ENCODE data around the gene PTCD1. TPM values are rescaled to one million over a fixed set of nuclear protein-coding genes. Genes with fewer than 3 reads are reported as not detected.
"Not testable (repeated sequence)": the region's sequence is repeated elsewhere in the genome, so short reads cannot be mapped to it uniquely, and the experiment has no call there.

Gene PTCD1
- total RNA-seq, 4 donors from 2014 or later = 8.5 to 14.2 (median 9.5) TPM

DNA sequence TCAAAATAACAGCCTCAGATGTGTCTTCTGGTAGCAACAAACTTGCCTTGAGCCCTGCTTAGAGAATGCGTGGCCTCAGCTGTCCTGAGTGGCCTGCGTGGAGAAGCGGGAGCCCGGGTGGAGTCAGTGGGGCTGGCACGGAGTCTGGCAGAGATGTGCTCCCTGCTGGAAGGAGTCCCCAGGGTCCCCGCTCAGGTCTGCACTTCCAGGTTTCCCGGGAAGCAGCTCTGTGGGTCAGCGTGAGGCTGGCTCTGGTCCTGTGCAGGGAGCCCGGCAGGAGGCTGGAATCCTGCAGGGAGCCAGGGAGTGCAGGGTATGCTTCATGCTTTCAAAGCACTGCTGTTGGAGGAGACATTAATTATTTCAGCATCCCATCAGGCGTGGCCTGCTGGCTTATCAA lies 10.3 kb upstream of the PTCD1 start:
- no peak overlapping the region for H3K4me3 ChIP-seq (ENCODE audit: low read depth, poor library complexity, severe bottlenecking)
- WGBS, 2 donors = 89 to 92% methylated on average over 10 of the region's 10 CpGs
- TF ChIP-seq, protein P1, sequence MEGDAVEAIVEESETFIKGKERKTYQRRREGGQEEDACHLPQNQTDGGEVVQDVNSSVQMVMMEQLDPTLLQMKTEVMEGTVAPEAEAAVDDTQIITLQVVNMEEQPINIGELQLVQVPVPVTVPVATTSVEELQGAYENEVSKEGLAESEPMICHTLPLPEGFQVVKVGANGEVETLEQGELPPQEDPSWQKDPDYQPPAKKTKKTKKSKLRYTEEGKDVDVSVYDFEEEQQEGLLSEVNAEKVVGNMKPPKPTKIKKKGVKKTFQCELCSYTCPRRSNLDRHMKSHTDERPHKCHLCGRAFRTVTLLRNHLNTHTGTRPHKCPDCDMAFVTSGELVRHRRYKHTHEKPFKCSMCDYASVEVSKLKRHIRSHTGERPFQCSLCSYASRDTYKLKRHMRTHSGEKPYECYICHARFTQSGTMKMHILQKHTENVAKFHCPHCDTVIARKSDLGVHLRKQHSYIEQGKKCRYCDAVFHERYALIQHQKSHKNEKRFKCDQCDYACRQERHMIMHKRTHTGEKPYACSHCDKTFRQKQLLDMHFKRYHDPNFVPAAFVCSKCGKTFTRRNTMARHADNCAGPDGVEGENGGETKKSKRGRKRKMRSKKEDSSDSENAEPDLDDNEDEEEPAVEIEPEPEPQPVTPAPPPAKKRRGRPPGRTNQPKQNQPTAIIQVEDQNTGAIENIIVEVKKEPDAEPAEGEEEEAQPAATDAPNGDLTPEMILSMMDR (IDR thresholded peaks at IDR 0.05) = no peak
- no peak for TF ChIP-seq POLR2A (IDR thresholded peaks at IDR 0.05)
- intact Hi-C loops (cut with DNase I; ENCODE audit: low total_unique reads) = no loop called here
- no peak for DNase-seq (ENCODE audit: low spot score in 2 of 2)

DNA sequence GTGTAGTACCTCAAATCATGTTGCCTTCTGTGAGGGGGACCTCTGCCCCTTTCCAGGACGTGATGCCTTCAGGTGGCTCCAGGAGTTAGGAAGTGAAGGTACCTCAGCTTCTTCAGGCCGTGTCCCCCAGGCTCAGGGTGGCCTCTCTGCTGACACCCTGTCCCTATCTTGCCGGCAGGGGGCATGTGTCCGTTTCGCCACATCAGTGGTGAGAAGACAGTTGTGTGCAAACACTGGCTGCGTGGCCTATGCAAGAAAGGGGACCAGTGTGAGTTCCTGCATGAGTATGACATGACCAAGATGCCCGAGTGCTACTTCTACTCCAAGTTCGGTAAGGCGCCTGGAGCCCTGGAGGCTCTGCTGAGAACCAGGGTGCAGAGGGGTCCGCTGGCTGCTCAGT lies 9.3 kb upstream of the PTCD1 start:
- H3K4me3 ChIP-seq (ENCODE audit: low read depth, poor library complexity, severe bottlenecking) = no peak overlapping the region
- WGBS, 2 donors = 93 to 96% methylated on average over 10 of the region's 10 CpGs
- DNase-seq (ENCODE audit: low spot score in 2 of 2) = no peak
- TF ChIP-seq, protein P1 (IDR thresholded peaks at IDR 0.05) = no peak
- no peak for TF ChIP-seq POLR2A (IDR thresholded peaks at IDR 0.05)
- intact Hi-C loops (cut with DNase I; ENCODE audit: low total_unique reads) = no loop called here

DNA sequence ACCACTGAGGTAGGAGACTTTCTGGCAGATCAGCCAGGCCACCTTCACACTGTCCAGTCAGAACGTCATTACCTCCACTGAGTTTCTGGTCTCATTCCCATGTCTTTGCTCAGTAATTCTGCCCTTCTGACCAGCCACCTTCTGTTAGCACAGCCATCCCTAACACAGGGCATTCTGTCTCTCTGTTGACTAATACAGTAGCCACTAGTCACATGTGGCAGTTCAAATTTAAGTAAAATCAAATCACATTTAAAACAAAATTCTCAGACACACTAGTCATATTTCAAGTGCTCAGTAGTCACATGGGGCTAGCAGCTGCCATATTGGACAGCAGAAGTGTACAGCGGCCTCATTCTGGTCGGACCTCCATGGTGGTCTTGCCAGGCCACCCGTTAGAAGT lies 7.5 kb upstream of the PTCD1 start:
- intact Hi-C loops (cut with DNase I; ENCODE audit: low total_unique reads) = no loop called here
- TF ChIP-seq POLR2A (IDR thresholded peaks at IDR 0.05) = no peak
- TF ChIP-seq, protein P1 (IDR thresholded peaks at IDR 0.05) = no peak
- no peak overlapping the region for H3K4me3 ChIP-seq (ENCODE audit: low read depth, poor library complexity, severe bottlenecking)
- no peak for DNase-seq (ENCODE audit: low spot score in 2 of 2)
- whole genome bisulfite sequencing, 2 donors = 87 to 92% methylated on average over 4 of the region's 4 CpGs

DNA sequence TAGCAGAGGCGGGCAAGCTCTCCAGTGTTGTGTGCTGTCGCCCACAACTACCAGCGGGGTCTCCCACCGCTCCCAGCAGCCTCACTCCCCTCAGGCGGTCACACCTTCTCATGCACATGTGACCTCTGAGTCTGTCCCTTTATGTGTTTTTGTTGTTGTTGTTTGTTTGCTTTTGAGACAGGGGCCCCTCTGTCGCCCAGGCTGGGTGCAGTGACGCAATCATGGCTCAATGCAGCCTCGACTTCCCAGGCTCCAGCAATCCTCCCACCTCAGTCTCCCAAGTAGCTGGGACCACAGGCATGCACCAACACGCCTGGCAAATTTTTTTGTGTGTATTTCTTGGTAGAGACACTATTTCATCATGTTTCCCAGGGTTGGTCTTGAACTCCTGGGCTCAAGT lies 1.6 kb upstream of the PTCD1 start:
- TF ChIP-seq, protein P1 (IDR thresholded peaks at IDR 0.05) = no peak
- no peak for TF ChIP-seq POLR2A (IDR thresholded peaks at IDR 0.05)
- WGBS, 2 donors = 66 to 72% methylated on average over 9 of the region's 9 CpGs
- intact Hi-C loops (cut with DNase I; ENCODE audit: low total_unique reads) = no loop called here
- H3K4me3 ChIP-seq (ENCODE audit: low read depth, poor library complexity, severe bottlenecking) = no peak overlapping the region
- DNase-seq (ENCODE audit: low spot score in 2 of 2) = no peak

DNA sequence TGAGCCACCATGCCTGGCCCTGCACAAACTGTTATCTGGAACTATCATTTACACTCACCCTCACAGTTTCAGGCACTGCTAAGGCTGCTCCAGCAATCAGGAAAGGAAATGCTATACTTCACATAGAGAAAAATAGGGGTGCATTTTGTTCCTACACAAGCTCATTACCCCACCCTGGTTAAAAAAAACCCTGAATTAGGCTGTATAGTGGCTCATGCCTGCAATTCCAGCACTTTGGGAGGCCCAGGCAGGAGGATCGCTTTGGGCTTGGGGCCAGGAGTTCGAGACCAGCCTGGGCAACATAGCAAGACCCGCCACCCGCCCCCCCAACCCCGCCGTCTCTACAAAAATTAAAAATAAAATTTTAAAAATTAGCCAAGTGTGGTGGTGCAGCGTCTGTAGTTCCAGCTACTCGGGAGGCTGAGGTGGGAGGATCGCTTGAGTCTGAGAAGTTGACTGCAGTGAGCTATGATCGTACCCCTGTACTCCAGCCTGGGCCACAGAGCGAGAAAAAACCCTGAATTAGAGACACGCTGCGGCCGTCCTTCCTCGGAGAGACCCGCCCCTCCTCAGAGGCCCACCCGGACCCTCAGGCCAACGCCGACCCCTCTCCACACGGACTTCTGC lies 539 bp downstream of the PTCD1 start:
- no peak for DNase-seq (ENCODE audit: low spot score in 2 of 2)
- intact Hi-C loops (cut with DNase I; ENCODE audit: low total_unique reads) = no loop called here
- 20% methylated on average over 20 of the region's 20 CpGs for WGBS, 2 donors
- peak overlapping the region; percentile 71 for H3K4me3 ChIP-seq (ENCODE audit: low read depth, poor library complexity, severe bottlenecking)
- TF ChIP-seq, protein P1 (IDR thresholded peaks at IDR 0.05) = no peak
- no peak for TF ChIP-seq POLR2A (IDR thresholded peaks at IDR 0.05)

DNA sequence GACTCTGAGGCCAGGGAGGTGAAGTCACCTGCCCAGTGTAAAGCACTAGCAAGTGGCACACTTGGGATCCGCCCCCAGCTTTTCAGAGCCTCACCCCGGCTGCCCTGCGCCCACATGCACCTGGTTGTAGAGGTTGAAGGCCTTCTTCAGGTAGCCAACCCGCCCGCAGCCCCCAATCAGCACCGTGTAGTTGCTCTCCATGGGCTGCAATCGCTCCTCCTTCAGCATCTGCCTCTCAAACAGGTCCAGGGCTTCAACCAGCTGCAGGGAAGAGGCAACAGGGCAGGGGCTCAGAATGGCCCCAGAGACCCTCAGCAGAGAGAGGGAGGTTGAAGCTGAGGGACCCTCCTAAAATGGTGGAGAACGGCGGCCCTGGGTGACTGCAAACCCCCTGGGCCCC lies 5.4 kb downstream of the PTCD1 start:
- TF ChIP-seq, protein P1 (IDR thresholded peaks at IDR 0.05) = no peak
- no peak for TF ChIP-seq POLR2A (IDR thresholded peaks at IDR 0.05)
- intact Hi-C loops (cut with DNase I; ENCODE audit: low total_unique reads) = no loop called here
- 93 to 95% methylated on average over 9 of the region's 9 CpGs for WGBS, 2 donors
- H3K4me3 ChIP-seq (ENCODE audit: low read depth, poor library complexity, severe bottlenecking) = no peak overlapping the region
- DNase-seq (ENCODE audit: low spot score in 2 of 2) = no peak

DNA sequence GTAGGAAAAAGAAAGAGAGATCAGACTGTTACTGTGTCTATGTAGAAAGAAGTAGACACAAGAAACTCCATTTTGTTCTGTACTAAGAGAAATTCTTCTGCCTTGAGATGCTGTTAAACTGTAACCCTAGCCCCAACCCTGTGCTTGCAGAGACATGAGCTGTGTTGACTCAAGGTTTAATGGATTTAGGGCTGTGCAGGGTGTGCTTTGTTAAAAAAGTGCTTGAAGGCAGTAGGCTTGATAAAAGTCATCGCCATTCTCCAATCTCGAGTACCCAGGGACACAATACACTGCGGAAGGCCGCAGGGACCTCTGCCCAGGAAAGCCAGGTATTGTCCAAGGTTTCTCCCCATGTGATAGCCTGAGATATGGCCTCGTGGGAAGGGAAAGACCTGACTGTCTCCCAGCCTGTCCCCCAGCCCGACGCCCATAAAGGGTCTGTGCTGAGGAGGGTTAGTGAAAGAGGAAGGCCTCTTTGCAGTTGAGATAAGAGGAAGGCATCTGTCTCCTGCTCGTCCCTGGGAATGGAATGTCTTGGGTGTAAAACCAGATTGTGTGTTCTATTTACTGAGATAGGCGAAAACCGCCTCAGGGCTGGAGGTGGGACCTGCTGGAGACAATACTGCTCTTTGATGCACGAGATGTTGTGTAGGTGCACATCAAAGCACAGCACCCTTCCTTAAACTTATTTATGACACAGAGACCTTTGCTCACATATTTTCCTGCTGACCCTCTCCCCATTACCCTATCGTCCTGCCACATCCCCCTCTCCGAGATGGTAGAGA lies 6.7 kb downstream of the PTCD1 start:
- WGBS, 2 donors = 78 to 79% methylated on average over 13 of the region's 13 CpGs
- H3K4me3 ChIP-seq (ENCODE audit: low read depth, poor library complexity, severe bottlenecking); DNase-seq (ENCODE audit: low spot score in 2 of 2); intact Hi-C loops (cut with DNase I; ENCODE audit: low total_unique reads): not testable (repeated sequence)

Measured in lower leg skin (tissue), 4 donors.